SK-N-SH treated with all-trans-retinoic acid at 6 μM for 48 hours (cell line): Measurements from ENCODE around the gene PSMC1.

ENCODE experiments used
- ATAC-seq: fragments of 200-7000 bp; cut with Tn5 transposase; 3 replicates; pipeline ENCODE4 v1.9.1; 2020; ENCODE audit warnings: mild to moderate bottlenecking, moderate library complexity
- CSDC2 ChIP-seq: fragments of 250-450 bp; sonication (Bioruptor Pico); IDR thresholded peaks from 2 replicates; pipeline ENCODE4 v1.5.0; 2020; ENCODE audit warnings: mild to moderate bottlenecking, moderate library complexity
- ESRRG ChIP-seq: fragments of 250-450 bp; sonication (Bioruptor Pico); IDR thresholded peaks from 2 replicates; pipeline ENCODE4 v1.6.1; 2021; ENCODE audit warnings: mild to moderate bottlenecking
- GLIS3 ChIP-seq: fragments of 250-450 bp; sonication (Bioruptor Pico); IDR thresholded peaks from 2 replicates; pipeline ENCODE4 v1.5.0; 2020; ENCODE audit warnings: mild to moderate bottlenecking, moderate library complexity
- ISL1 ChIP-seq: fragments of 250-450 bp; sonication (Bioruptor Pico); IDR thresholded peaks from 2 replicates; pipeline ENCODE4 v2.1.2; 2022; ENCODE audit warnings: mild to moderate bottlenecking, moderate library complexity
- OSR1 ChIP-seq: fragments of 250-450 bp; sonication (Bioruptor Pico); IDR thresholded peaks from 2 replicates; pipeline ENCODE4 v1.8.0; 2022; ENCODE audit warnings: moderate library complexity, mild to moderate bottlenecking, inconsistent platforms
- POU6F1 ChIP-seq: fragments of 250-450 bp; sonication (Bioruptor Pico); IDR thresholded peaks from 2 replicates; pipeline ENCODE4 v1.8.0; 2021; ENCODE audit warnings: low read depth, mild to moderate bottlenecking, moderate library complexity, borderline replicate concordance
- PPARA ChIP-seq: fragments of 250-450 bp; sonication (Bioruptor Pico); IDR thresholded peaks from 2 replicates; pipeline ENCODE4 v1.5.0; 2020; ENCODE audit warnings: mild to moderate bottlenecking, borderline replicate concordance
- RARB ChIP-seq: fragments of 250-450 bp; sonication (Bioruptor Pico); IDR thresholded peaks from 2 replicates; pipeline ENCODE4 v1.8.0; 2021; ENCODE audit warnings: mild to moderate bottlenecking, moderate library complexity
- SNAI2 ChIP-seq: fragments of 250-450 bp; sonication (Bioruptor Pico); IDR thresholded peaks from 2 replicates; pipeline ENCODE4 v1.5.0; 2020; ENCODE audit warnings: mild to moderate bottlenecking, moderate library complexity
- TCF4 ChIP-seq: fragments of 250-450 bp; sonication (Bioruptor Pico); IDR thresholded peaks from 2 replicates; pipeline ENCODE4 v1.8.0; 2021; ENCODE audit warnings: mild to moderate bottlenecking, moderate library complexity, borderline replicate concordance
- TOX ChIP-seq: fragments of 250-450 bp; sonication (Bioruptor Pico); IDR thresholded peaks from 2 replicates; pipeline ENCODE4 v1.8.0; 2021; ENCODE audit warnings: mild to moderate bottlenecking, moderate library complexity, borderline replicate concordance
- TSHZ2 ChIP-seq: fragments of 250-450 bp; sonication (Bioruptor Pico); IDR thresholded peaks from 2 replicates; pipeline ENCODE4 v1.5.0; 2020; ENCODE audit warnings: mild to moderate bottlenecking, moderate library complexity
- ZC3H10 ChIP-seq: fragments of 250-450 bp; sonication (Bioruptor Pico); IDR thresholded peaks from 2 replicates; pipeline ENCODE4 v1.5.1; 2021; ENCODE audit warnings: mild to moderate bottlenecking, moderate library complexity
- ZFP3 ChIP-seq: fragments of 250-450 bp; sonication (Bioruptor Pico); IDR thresholded peaks from 2 replicates; pipeline ENCODE4 v1.5.0; 2020; ENCODE audit warnings: mild to moderate bottlenecking, moderate library complexity
- ZFP30 ChIP-seq: fragments of 450-650 bp; formaldehyde crosslinking; IDR thresholded peaks from 2 replicates; pipeline ENCODE4 v1.5.0; 2022; ENCODE audit warnings: mild to moderate bottlenecking, moderate library complexity
- ZNF565 ChIP-seq: fragments of 450-650 bp; formaldehyde crosslinking; conservative IDR thresholded peaks from 2 replicates; pipeline ENCODE4 v1.5.0; 2020; ENCODE audit warnings: low read depth, mild to moderate bottlenecking, moderate library complexity
- ZNF70 ChIP-seq: fragments of 450-650 bp; formaldehyde crosslinking; IDR thresholded peaks from 2 replicates; pipeline ENCODE4 v1.5.0; 2020; ENCODE audit warnings: mild to moderate bottlenecking, moderate library complexity
- ZNF8 ChIP-seq: fragments of 450-650 bp; formaldehyde crosslinking; IDR thresholded peaks from 2 replicates; pipeline ENCODE4 v1.5.0; 2020; ENCODE audit warnings: mild to moderate bottlenecking, moderate library complexity
- TF ChIP-seq, protein P1 (sequence below): fragments of 250-450 bp; sonication (Bioruptor Pico); IDR thresholded peaks from 2 replicates; pipeline ENCODE4 v1.5.1; 2021; ENCODE audit warnings: mild to moderate bottlenecking, moderate library complexity
- TF ChIP-seq, protein P2 (sequence below): fragments of 250-450 bp; sonication (Bioruptor Pico); IDR thresholded peaks from 2 replicates; pipeline ENCODE4 v1.5.1; 2020; ENCODE audit warnings: low read depth, mild to moderate bottlenecking, moderate library complexity
- TF ChIP-seq, protein P3 (sequence below): fragments of 250-450 bp; sonication (Bioruptor Pico); IDR thresholded peaks from 2 replicates; pipeline ENCODE4 v1.8.0; 2020; ENCODE audit warnings: mild to moderate bottlenecking, moderate library complexity, borderline replicate concordance

PSMC1 gene

GRCh38 chr14:90248594-90248993 lies 7.8 kb upstream of the PSMC1 start:
- TF ChIP-seq, protein P1, sequence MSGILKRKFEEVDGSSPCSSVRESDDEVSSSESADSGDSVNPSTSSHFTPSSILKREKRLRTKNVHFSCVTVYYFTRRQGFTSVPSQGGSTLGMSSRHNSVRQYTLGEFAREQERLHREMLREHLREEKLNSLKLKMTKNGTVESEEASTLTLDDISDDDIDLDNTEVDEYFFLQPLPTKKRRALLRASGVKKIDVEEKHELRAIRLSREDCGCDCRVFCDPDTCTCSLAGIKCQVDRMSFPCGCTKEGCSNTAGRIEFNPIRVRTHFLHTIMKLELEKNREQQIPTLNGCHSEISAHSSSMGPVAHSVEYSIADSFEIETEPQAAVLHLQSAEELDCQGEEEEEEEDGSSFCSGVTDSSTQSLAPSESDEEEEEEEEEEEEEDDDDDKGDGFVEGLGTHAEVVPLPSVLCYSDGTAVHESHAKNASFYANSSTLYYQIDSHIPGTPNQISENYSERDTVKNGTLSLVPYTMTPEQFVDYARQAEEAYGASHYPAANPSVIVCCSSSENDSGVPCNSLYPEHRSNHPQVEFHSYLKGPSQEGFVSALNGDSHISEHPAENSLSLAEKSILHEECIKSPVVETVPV (CRISPR knock-in tag) = no peak
- TF ChIP-seq TCF4 (CRISPR knock-in tag) (no peak), GLIS3 (no peak), OSR1 (CRISPR knock-in tag) (no peak), ESRRG (no peak), SNAI2 (CRISPR knock-in tag) (no peak), ZFP30 (no peak), RARB (CRISPR knock-in tag) (no peak), ZFP3 (CRISPR knock-in tag) (no peak), CSDC2 (CRISPR knock-in tag) (no peak), PPARA (CRISPR knock-in tag) (no peak), TSHZ2 (no peak)
- TF ChIP-seq, protein P2, sequence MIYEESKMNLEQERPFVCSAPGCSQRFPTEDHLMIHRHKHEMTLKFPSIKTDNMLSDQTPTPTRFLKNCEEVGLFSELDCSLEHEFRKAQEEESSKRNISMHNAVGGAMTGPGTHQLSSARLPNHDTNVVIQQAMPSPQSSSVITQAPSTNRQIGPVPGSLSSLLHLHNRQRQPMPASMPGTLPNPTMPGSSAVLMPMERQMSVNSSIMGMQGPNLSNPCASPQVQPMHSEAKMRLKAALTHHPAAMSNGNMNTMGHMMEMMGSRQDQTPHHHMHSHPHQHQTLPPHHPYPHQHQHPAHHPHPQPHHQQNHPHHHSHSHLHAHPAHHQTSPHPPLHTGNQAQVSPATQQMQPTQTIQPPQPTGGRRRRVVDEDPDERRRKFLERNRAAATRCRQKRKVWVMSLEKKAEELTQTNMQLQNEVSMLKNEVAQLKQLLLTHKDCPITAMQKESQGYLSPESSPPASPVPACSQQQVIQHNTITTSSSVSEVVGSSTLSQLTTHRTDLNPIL (CRISPR knock-in tag) = no peak
- TF ChIP-seq, all 23 proteins: peak for 0
- ATAC-seq = no peak

GRCh38 chr14:90253826-90254225 lies 2.5 kb upstream of the PSMC1 start:
- no peak for TF ChIP-seq ZFP3 (CRISPR knock-in tag)
- no peak for TF ChIP-seq TOX
- TF ChIP-seq, protein P2 (CRISPR knock-in tag) = no peak
- no peak for TF ChIP-seq ZNF8 (CRISPR knock-in tag)
- no peak for TF ChIP-seq ZFP30
- TF ChIP-seq, protein P3, sequence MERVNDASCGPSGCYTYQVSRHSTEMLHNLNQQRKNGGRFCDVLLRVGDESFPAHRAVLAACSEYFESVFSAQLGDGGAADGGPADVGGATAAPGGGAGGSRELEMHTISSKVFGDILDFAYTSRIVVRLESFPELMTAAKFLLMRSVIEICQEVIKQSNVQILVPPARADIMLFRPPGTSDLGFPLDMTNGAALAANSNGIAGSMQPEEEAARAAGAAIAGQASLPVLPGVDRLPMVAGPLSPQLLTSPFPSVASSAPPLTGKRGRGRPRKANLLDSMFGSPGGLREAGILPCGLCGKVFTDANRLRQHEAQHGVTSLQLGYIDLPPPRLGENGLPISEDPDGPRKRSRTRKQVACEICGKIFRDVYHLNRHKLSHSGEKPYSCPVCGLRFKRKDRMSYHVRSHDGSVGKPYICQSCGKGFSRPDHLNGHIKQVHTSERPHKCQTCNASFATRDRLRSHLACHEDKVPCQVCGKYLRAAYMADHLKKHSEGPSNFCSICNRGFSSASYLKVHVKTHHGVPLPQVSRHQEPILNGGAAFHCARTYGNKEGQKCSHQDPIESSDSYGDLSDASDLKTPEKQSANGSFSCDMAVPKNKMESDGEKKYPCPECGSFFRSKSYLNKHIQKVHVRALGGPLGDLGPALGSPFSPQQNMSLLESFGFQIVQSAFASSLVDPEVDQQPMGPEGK = no peak
- TF ChIP-seq ZC3H10 (CRISPR knock-in tag) = no peak
- no peak for TF ChIP-seq ZNF70 (CRISPR knock-in tag)
- TF ChIP-seq PPARA (CRISPR knock-in tag) = no peak
- no peak for TF ChIP-seq SNAI2 (CRISPR knock-in tag)
- TF ChIP-seq OSR1 (CRISPR knock-in tag) = no peak
- TF ChIP-seq POU6F1 (CRISPR knock-in tag) = no peak
- TF ChIP-seq ISL1 (CRISPR knock-in tag) = no peak
- TF ChIP-seq GLIS3 = no peak
- TF ChIP-seq CSDC2 (CRISPR knock-in tag) = no peak
- TF ChIP-seq, protein P1 (CRISPR knock-in tag) = no peak
- TF ChIP-seq RARB (CRISPR knock-in tag) = no peak
- no peak for TF ChIP-seq ZNF565
- no peak for TF ChIP-seq TCF4 (CRISPR knock-in tag)
- TF ChIP-seq ESRRG = no peak
- ATAC-seq = no peak
